ENCODE measurements around the gene RELCH. TPM values are rescaled to one million over a fixed set of nuclear protein-coding genes. Genes with fewer than 3 reads are reported as not detected.

Gene RELCH
- total and polyA plus RNA-seq, 10 of the 15 experiments (the other 5 are each of a cell fraction or from before 2014, with no cell fraction given) = 3.1 to 23.6 (median 14.5) TPM

- DNase-seq (ENCODE audit: low read depth, low spot score) (no peak), FAIRE-seq (no peak), ATAC-seq (peak; percentile 82)
- CTCF ChIA-PET = interaction anchor here (0.9 to 3.6 kb wide), 4 partner anchors 10 to 93 kb away, joined by 3 to 21 read pairs (median 4); no protein-coding TSS in a partner anchor
- H3K4me3 ChIP-seq = peak within 1 kb of the TSS; percentile 78
- no peak within 1 kb of the TSS for H3K27ac ChIP-seq (ENCODE audit: control insufficient read depth, insufficient read depth)
- POLR2A ChIA-PET = interaction anchor here (0.7 kb wide), 1 partner anchor 198 kb away, joined by 3 read pairs; the partner anchor contains the start of gene ZCCHC2
- no peaks in the 10 kb centered on the region for H3K79me2 ChIP-seq (ENCODE audit: control insufficient read depth, insufficient read depth, low read length)
- H4K20me1 ChIP-seq (ENCODE audit: control insufficient read depth, insufficient read depth) = no peaks in the 10 kb centered on the region
- peaks cover 15% of the 10 kb centered on the region for H3K4me1 ChIP-seq (ENCODE audit: control insufficient read depth, insufficient read depth, low read length)
- BruUV-seq (replicated peaks) = no TSS peak
- in situ Hi-C loops (cut with MboI) = no loop called here
- H3K4me2 ChIP-seq (ENCODE audit: control insufficient read depth, insufficient read depth) = peak within 1 kb of the TSS; percentile 100
- peaks cover 0 to 13% of the 10 kb centered on the region in 2 experiments; a peak in 1 of 4 replicates for H3K27me3 ChIP-seq (replicated peaks in 1 of 2; ENCODE audit: control insufficient read depth in 2 of 2, insufficient read depth in 2 of 2, low read length in 1 of 2)
- no peaks in the 10 kb centered on the region for H3K36me3 ChIP-seq (ENCODE audit: control insufficient read depth in 2 of 2, insufficient read depth in 2 of 2, low read length in 1 of 2)
- RAD21 ChIA-PET (ENCODE audit: unreplicated experiment) = interaction anchor here (0.7 to 1.6 kb wide), 3 partner anchors 10 to 247 kb away, joined by 3 to 5 read pairs (median 4); no protein-coding TSS in a partner anchor
- WGBS (ENCODE audit: insufficient coverage, insufficient replicate concordance, low lambda C conversion rate, missing lambda C conversion rate) = 1% methylated on average over 69 of the region's 99 CpGs
- peak within 1 kb of the TSS; percentile 71 for H2AFZ ChIP-seq (ENCODE audit: control insufficient read depth, low read depth, low read length)
- H3K9ac ChIP-seq (ENCODE audit: control insufficient read depth, insufficient read depth, low read length) = peak within 1 kb of the TSS; percentile 1
- intact Hi-C loops (cut with micrococcal nuclease; ENCODE audit: unreplicated experiment) = loop anchor here (5.0 to 10.0 kb wide), 4 partner anchors 38 to 260 kb away; partner anchors contain the start of genes PIGN, RELCH and ZCCHC2
- H3K9me3 ChIP-seq (replicated peaks; ENCODE audit: control insufficient read depth, insufficient read depth, low read length) = no peaks in the 10 kb centered on the region
- SMC1A ChIA-PET (ENCODE audit: uncharacterized antibody, unreplicated experiment) = interaction anchor here (0.6 to 1.5 kb wide), 6 partner anchors 10 to 101 kb away, joined by 3 to 7 read pairs (median 3); no protein-coding TSS in a partner anchor
- peak; percentile 20 to 48 (median 47); a peak in 3 of 6 replicates for TF ChIP-seq CTCF (IDR thresholded peaks at IDR 0.05 in 2 of 3, conservative IDR thresholded peaks at IDR 0.05 in 1 of 3; ENCODE audit: control insufficient read depth in 2 of 3, extremely low read depth in 1 of 3, insufficient read depth in 1 of 3, low read depth in 3 of 3, low read length in 3 of 3)
- TF ChIP-seq CBFB (IDR thresholded peaks at IDR 0.05; ENCODE audit: low read depth) = no peak
- TF ChIP-seq E4F1 (IDR thresholded peaks at IDR 0.05; ENCODE audit: borderline replicate concordance, partially characterized antibody) = no peak
- TF ChIP-seq TCF12 (IDR thresholded peaks at IDR 0.05; ENCODE audit: low read depth, low read length) = 0 out of 2 replicates have a peak, but pooled peaks have one; percentile 31
- TF ChIP-seq BCLAF1 (IDR thresholded peaks at IDR 0.05) = no peak
- no peak for TF ChIP-seq KAT2A (conservative IDR thresholded peaks at IDR 0.05; ENCODE audit: control insufficient read depth, low read depth, low read length)
- no peak for TF ChIP-seq ZNF207 (IDR thresholded peaks at IDR 0.05; ENCODE audit: borderline replicate concordance)
- TF ChIP-seq SMARCA5 (IDR thresholded peaks at IDR 0.05) = 0 out of 2 replicates have a peak, but pooled peaks have one; percentile 49
- no peak for TF ChIP-seq IRF4 (IDR thresholded peaks at IDR 0.05; ENCODE audit: low read depth, low read length)
- TF ChIP-seq CHD1 (IDR thresholded peaks at IDR 0.05; ENCODE audit: low read depth, low read length) = no peak
- TF ChIP-seq BCL11A (IDR thresholded peaks at IDR 0.05; ENCODE audit: low read depth, low read length) = no peak
- TF ChIP-seq NFYB (IDR thresholded peaks at IDR 0.05; ENCODE audit: insufficient read depth, low read depth, low read length) = no peak
Observed at GRCh38 chr18:62324917-62325805, 138.1 kb downstream of the RELCH start, which contains the start of gene TNFRSF11A. Gene TNFRSF11A (plus strand): TSS chr18:62325310. CDS start chr18:62325353, 43 bp downstream.
